SK-N-SH treated with all-trans-retinoic acid at 6 μM for 48 hours (cell line): ENCODE results near the gene NNMT.
"Not testable (repeated sequence)": the region's sequence is repeated elsewhere in the genome, so short reads cannot be mapped to it uniquely, and the experiment has no call there.

ENCODE experiments used
- ATAC-seq: fragments of 200-7000 bp; cut with Tn5 transposase; 3 replicates; pipeline ENCODE4 v1.9.1; 2020; ENCODE audit warnings: mild to moderate bottlenecking, moderate library complexity
- ARNTL ChIP-seq: fragments of 450-650 bp; formaldehyde crosslinking; IDR thresholded peaks from 2 replicates; pipeline ENCODE4 v1.5.0; 2020; ENCODE audit warnings: low read depth, mild to moderate bottlenecking, moderate library complexity, borderline replicate concordance
- BACH2 ChIP-seq: fragments of 250-450 bp; sonication (Bioruptor Pico); IDR thresholded peaks from 2 replicates; pipeline ENCODE4 v1.9.0; 2021; ENCODE audit warnings: mild to moderate bottlenecking, borderline replicate concordance
- CSDC2 ChIP-seq: fragments of 250-450 bp; sonication (Bioruptor Pico); IDR thresholded peaks from 2 replicates; pipeline ENCODE4 v1.5.0; 2020; ENCODE audit warnings: mild to moderate bottlenecking, moderate library complexity
- GLIS3 ChIP-seq: fragments of 250-450 bp; sonication (Bioruptor Pico); IDR thresholded peaks from 2 replicates; pipeline ENCODE4 v1.5.0; 2020; ENCODE audit warnings: mild to moderate bottlenecking, moderate library complexity
- ISL1 ChIP-seq: fragments of 250-450 bp; sonication (Bioruptor Pico); IDR thresholded peaks from 2 replicates; pipeline ENCODE4 v2.1.2; 2022; ENCODE audit warnings: mild to moderate bottlenecking, moderate library complexity
- OSR1 ChIP-seq: fragments of 250-450 bp; sonication (Bioruptor Pico); IDR thresholded peaks from 2 replicates; pipeline ENCODE4 v1.8.0; 2022; ENCODE audit warnings: moderate library complexity, mild to moderate bottlenecking, inconsistent platforms
- PPARA ChIP-seq: fragments of 250-450 bp; sonication (Bioruptor Pico); IDR thresholded peaks from 2 replicates; pipeline ENCODE4 v1.5.0; 2020; ENCODE audit warnings: mild to moderate bottlenecking, borderline replicate concordance
- RARB ChIP-seq: fragments of 250-450 bp; sonication (Bioruptor Pico); IDR thresholded peaks from 2 replicates; pipeline ENCODE4 v1.8.0; 2021; ENCODE audit warnings: mild to moderate bottlenecking, moderate library complexity
- TCF4 ChIP-seq: fragments of 250-450 bp; sonication (Bioruptor Pico); IDR thresholded peaks from 2 replicates; pipeline ENCODE4 v1.8.0; 2021; ENCODE audit warnings: mild to moderate bottlenecking, moderate library complexity, borderline replicate concordance
- TOX ChIP-seq: fragments of 250-450 bp; sonication (Bioruptor Pico); IDR thresholded peaks from 2 replicates; pipeline ENCODE4 v1.8.0; 2021; ENCODE audit warnings: mild to moderate bottlenecking, moderate library complexity, borderline replicate concordance
- ZC3H10 ChIP-seq: fragments of 250-450 bp; sonication (Bioruptor Pico); IDR thresholded peaks from 2 replicates; pipeline ENCODE4 v1.5.1; 2021; ENCODE audit warnings: mild to moderate bottlenecking, moderate library complexity
- ZFP3 ChIP-seq: fragments of 250-450 bp; sonication (Bioruptor Pico); IDR thresholded peaks from 2 replicates; pipeline ENCODE4 v1.5.0; 2020; ENCODE audit warnings: mild to moderate bottlenecking, moderate library complexity
- ZFP30 ChIP-seq: fragments of 450-650 bp; formaldehyde crosslinking; IDR thresholded peaks from 2 replicates; pipeline ENCODE4 v1.5.0; 2022; ENCODE audit warnings: mild to moderate bottlenecking, moderate library complexity
- ZNF565 ChIP-seq: fragments of 450-650 bp; formaldehyde crosslinking; conservative IDR thresholded peaks from 2 replicates; pipeline ENCODE4 v1.5.0; 2020; ENCODE audit warnings: low read depth, mild to moderate bottlenecking, moderate library complexity
- ZNF70 ChIP-seq: fragments of 450-650 bp; formaldehyde crosslinking; IDR thresholded peaks from 2 replicates; pipeline ENCODE4 v1.5.0; 2020; ENCODE audit warnings: mild to moderate bottlenecking, moderate library complexity
- ZNF8 ChIP-seq: fragments of 450-650 bp; formaldehyde crosslinking; IDR thresholded peaks from 2 replicates; pipeline ENCODE4 v1.5.0; 2020; ENCODE audit warnings: mild to moderate bottlenecking, moderate library complexity
- TF ChIP-seq, protein P1 (sequence below): fragments of 250-450 bp; sonication (Bioruptor Pico); IDR thresholded peaks from 2 replicates; pipeline ENCODE4 v1.5.1; 2021; ENCODE audit warnings: mild to moderate bottlenecking, moderate library complexity
- TF ChIP-seq, protein P2 (sequence below): fragments of 250-450 bp; sonication (Bioruptor Pico); IDR thresholded peaks from 2 replicates; pipeline ENCODE4 v1.5.1; 2020; ENCODE audit warnings: low read depth, mild to moderate bottlenecking, moderate library complexity
- TF ChIP-seq, protein P3 (sequence below): fragments of 250-450 bp; sonication (Bioruptor Pico); IDR thresholded peaks from 2 replicates; pipeline ENCODE4 v1.8.0; 2020; ENCODE audit warnings: mild to moderate bottlenecking, moderate library complexity, borderline replicate concordance
- TF ChIP-seq, protein P4 (sequence below): fragments of 250-450 bp; sonication (Bioruptor Pico); IDR thresholded peaks from 2 replicates; pipeline ENCODE4 v1.8.0; 2021; ENCODE audit warnings: low read depth, mild to moderate bottlenecking, moderate library complexity, borderline replicate concordance

NNMT gene

DNA sequence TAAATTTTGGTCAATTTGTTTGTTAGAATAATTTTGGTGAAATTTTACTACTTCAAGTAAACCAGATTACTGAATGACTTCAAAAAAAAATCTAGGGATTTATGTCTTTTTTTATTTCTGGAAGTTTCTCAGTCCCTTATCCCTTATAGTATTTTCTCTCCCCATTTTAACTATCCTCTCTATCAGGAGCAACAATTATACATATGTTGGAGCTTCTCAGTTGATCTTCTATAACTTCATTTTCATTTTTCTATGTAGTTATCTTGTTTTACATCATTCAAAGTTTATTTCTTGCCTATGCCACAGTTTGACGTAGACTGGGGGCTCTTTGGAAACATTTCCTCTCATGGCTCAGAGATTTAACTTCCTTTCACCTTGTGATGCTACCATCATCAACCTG is 34.2 kb downstream of the NNMT start:
- TF ChIP-seq RARB = no peak
- ATAC-seq = no peak

DNA sequence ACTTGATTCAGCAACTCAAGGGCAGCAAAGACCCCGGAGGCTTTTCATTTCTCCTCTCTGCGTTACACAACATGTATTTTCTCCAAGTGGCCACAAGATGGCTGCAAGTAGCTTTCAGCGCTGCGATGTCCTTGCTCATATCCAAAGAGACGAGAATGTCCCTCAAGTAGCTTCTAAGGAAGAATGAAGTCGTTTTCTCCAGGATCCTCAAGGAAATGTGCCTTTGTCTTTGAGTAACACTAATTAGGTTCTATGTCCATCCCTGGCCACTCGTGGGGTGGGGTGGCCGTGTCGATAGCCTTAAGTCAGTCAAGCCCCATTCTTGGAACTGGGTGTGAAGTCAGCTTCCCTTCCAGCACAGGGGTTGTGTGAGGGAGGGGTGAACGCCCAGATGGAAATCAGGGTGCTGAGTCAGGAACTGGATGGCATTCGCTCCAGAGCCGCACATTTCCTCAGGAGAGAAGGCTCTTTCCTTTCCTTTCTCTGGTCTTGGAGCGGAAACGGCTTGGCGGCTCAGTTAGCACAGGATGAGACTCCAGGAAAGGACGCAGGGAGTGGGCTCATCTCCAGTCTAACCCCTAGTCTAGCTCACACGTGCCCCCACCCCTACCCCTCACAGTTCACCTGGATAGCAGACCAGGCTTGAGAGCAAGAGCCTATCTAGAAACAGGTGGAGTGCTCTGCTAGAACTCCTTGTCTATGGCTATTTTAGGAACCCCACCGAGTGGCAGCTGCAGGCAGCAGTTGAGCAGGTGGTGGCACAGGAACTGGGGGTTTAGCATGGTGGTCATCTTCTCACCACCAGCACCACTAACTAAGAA is 44.3 kb downstream of the NNMT start:
- ATAC-seq = peak; percentile 98
- TF ChIP-seq ZNF70 (CRISPR knock-in tag) (0 out of 2 replicates have a peak, but pooled peaks have one; percentile 18), OSR1 (no peak)
- TF ChIP-seq, protein P1, sequence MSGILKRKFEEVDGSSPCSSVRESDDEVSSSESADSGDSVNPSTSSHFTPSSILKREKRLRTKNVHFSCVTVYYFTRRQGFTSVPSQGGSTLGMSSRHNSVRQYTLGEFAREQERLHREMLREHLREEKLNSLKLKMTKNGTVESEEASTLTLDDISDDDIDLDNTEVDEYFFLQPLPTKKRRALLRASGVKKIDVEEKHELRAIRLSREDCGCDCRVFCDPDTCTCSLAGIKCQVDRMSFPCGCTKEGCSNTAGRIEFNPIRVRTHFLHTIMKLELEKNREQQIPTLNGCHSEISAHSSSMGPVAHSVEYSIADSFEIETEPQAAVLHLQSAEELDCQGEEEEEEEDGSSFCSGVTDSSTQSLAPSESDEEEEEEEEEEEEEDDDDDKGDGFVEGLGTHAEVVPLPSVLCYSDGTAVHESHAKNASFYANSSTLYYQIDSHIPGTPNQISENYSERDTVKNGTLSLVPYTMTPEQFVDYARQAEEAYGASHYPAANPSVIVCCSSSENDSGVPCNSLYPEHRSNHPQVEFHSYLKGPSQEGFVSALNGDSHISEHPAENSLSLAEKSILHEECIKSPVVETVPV = no peak

DNA sequence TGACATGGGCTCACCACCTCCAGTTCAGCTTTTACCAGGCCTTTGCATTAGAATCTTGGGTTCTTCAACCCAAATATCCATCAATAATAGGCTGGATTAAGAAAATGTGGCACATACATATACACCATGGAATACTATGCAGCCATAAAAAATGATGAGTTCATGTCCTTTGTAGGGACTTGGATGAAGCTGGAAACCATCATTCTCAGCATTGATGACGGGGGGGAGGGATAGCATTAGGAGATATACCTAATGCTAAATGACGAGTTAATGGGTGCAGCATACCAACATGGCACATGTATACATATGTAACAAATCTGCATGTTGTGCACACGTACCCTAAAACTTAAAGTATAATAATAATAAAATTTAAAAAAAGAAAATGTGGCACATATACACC is 45.5 kb downstream of the NNMT start:
- not testable (repeated sequence) for ATAC-seq

DNA sequence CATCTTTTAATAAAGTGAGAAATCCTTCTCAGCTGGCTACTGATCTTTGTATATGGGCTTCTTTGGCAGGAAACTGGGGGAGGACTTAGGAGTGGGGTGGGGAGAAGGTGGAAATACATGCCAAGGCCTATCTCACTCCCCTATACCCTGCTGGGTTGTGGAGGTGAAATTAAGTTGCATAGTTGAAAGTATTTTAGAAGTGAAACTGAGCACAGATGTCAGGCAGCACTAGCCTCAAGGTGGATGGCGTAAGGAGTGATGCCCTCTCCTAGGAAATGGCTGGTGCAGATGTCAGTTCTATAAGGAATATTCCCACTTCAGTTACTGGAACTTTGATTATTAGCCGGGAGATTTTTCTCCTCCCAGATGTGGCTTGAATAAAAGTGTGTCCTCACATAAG is 46.3 kb downstream of the NNMT start:
- no peak for ATAC-seq
- TF ChIP-seq GLIS3 (CRISPR knock-in tag) (no peak), ZNF70 (CRISPR knock-in tag) (no peak), RARB (no peak), ZNF8 (no peak), TOX (no peak), ZFP3 (no peak), ISL1 (CRISPR knock-in tag) (no peak), CSDC2 (no peak), BACH2 (CRISPR knock-in tag) (no peak), ZNF565 (no peak), ZC3H10 (CRISPR knock-in tag) (no peak), ARNTL (CRISPR knock-in tag) (no peak)
- TF ChIP-seq, protein P2, sequence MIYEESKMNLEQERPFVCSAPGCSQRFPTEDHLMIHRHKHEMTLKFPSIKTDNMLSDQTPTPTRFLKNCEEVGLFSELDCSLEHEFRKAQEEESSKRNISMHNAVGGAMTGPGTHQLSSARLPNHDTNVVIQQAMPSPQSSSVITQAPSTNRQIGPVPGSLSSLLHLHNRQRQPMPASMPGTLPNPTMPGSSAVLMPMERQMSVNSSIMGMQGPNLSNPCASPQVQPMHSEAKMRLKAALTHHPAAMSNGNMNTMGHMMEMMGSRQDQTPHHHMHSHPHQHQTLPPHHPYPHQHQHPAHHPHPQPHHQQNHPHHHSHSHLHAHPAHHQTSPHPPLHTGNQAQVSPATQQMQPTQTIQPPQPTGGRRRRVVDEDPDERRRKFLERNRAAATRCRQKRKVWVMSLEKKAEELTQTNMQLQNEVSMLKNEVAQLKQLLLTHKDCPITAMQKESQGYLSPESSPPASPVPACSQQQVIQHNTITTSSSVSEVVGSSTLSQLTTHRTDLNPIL = no peak
- TF ChIP-seq, protein P1 = no peak
- TF ChIP-seq, protein P3, sequence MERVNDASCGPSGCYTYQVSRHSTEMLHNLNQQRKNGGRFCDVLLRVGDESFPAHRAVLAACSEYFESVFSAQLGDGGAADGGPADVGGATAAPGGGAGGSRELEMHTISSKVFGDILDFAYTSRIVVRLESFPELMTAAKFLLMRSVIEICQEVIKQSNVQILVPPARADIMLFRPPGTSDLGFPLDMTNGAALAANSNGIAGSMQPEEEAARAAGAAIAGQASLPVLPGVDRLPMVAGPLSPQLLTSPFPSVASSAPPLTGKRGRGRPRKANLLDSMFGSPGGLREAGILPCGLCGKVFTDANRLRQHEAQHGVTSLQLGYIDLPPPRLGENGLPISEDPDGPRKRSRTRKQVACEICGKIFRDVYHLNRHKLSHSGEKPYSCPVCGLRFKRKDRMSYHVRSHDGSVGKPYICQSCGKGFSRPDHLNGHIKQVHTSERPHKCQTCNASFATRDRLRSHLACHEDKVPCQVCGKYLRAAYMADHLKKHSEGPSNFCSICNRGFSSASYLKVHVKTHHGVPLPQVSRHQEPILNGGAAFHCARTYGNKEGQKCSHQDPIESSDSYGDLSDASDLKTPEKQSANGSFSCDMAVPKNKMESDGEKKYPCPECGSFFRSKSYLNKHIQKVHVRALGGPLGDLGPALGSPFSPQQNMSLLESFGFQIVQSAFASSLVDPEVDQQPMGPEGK (CRISPR knock-in tag) = no peak
- TF ChIP-seq, protein P4, sequence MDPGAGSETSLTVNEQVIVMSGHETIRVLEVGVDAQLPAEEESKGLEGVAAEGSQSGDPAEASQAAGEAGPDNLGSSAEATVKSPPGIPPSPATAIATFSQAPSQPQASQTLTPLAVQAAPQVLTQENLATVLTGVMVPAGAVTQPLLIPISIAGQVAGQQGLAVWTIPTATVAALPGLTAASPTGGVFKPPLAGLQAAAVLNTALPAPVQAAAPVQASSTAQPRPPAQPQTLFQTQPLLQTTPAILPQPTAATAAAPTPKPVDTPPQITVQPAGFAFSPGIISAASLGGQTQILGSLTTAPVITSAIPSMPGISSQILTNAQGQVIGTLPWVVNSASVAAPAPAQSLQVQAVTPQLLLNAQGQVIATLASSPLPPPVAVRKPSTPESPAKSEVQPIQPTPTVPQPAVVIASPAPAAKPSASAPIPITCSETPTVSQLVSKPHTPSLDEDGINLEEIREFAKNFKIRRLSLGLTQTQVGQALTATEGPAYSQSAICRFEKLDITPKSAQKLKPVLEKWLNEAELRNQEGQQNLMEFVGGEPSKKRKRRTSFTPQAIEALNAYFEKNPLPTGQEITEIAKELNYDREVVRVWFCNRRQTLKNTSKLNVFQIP (CRISPR knock-in tag) = no peak

DNA sequence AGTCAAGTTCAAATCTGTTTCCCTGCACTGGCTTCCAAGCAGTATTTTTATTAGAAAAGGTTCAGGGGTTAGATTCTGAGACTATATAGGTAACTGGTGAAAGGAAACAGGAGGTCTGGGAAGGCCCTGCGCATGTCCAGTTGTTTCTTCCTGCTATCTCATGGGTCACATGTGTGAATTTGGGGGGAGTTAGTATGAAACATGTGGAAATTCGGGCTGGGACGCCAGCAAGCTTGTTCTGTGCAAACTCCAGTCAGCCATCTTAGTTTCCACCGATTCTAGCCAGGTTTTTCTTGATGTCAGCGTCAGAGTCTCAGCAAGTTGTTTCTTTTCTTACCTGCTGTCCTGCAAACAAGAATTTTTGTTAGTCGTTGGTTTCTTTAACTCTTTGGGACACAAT is 46.8 kb downstream of the NNMT start:
- ATAC-seq = no peak

More for the DNA sequence above, 46.8 kb downstream of the NNMT start:
- no peak for TF ChIP-seq ZFP3
- TF ChIP-seq ZNF8 = no peak
- TF ChIP-seq, protein P3 (CRISPR knock-in tag) = no peak
- TF ChIP-seq RARB = no peak
- TF ChIP-seq ZFP30 (CRISPR knock-in tag) = no peak
- TF ChIP-seq TCF4 (CRISPR knock-in tag) = no peak
- no peak for TF ChIP-seq ZNF565
- TF ChIP-seq CSDC2 = no peak
- no peak for TF ChIP-seq PPARA (CRISPR knock-in tag)
- TF ChIP-seq, protein P2 = no peak
- TF ChIP-seq, all 23 proteins: peak for 0
